Cardiac muscle cell (in vitro differentiated cells and primary cell): ENCODE measurements around the gene GRK5. TPM values are rescaled to one million over a fixed set of nuclear protein-coding genes. Genes with fewer than 3 reads are reported as not detected.

ENCODE experiments used
- DNase-seq, 2 donors: peaks; one replicate each; pipeline versions ENCODE4 v3.0.0 to v3.0.0-alpha.2; 2010 to 2017; ENCODE audit warnings: low read depth in 1 of 2, low spot score in 1 of 2
- H3K27ac ChIP-seq: fragments of 200-600 bp; sonication (generic); 2 replicates; pipeline ENCODE4 v1.5.1; 2016
- H3K27me3 ChIP-seq: fragments of 200-600 bp; sonication (generic); 2 replicates; pipeline ENCODE4 v1.6.0; 2016; ENCODE audit warnings: control low read depth
- H3K36me3 ChIP-seq: fragments of 200-600 bp; sonication (generic); 2 replicates; pipeline ENCODE4 v1.5.1; 2016; ENCODE audit warnings: control low read depth
- H3K4me1 ChIP-seq: fragments of 200-600 bp; sonication (generic); 2 replicates; pipeline ENCODE4 v1.8.1; 2017; ENCODE audit warnings: low read depth, mild to moderate bottlenecking, mixed run types
- H3K4me3 ChIP-seq: fragments of 200-600 bp; sonication (generic); 2 replicates; pipeline ENCODE4 v1.5.1; 2016; ENCODE audit warnings: mild to moderate bottlenecking
- H3K9me3 ChIP-seq: fragments of 200-600 bp; sonication (generic); 2 replicates; pipeline ENCODE4 v1.5.1; 2017; ENCODE audit warnings: low read depth, mild to moderate bottlenecking, control low read depth
- CTCF ChIP-seq: IDR thresholded peaks from 2 replicates; pipeline ENCODE4 v1.5.1; 2012; ENCODE audit warnings: low read depth, mild to moderate bottlenecking, low read length
- polyA plus RNA-seq: library from polyadenylated mRNA; unstranded; fragments of >200 nt; fragmentation: Nextera tagmentation; extraction: Ambion mirVana; gene quantifications from 2 replicates; pipeline ENCODE4 v1.2.1, GENCODE V29; 2016
- total RNA-seq: library from RNA; depleted of rRNA; stranded (reverse); fragments of >200 nt; gene quantifications from 2 replicates; pipeline ENCODE4 v1.2.3, GENCODE V29; 2016

Gene GRK5
- total and polyA plus RNA-seq, 2 experiments from 2014 or later = 3.5 to 18.3 TPM

GRCh38 chr10:119473771-119474170, 266.4 kb downstream of the GRK5 start:
- Histone ChIP-seq H3K4me1 (no peaks in the 10 kb centered on the region), H3K27ac (no peak overlapping the region), H3K9me3 (no peaks in the 10 kb centered on the region), H3K27me3 (peaks cover 60% of the 10 kb centered on the region), H3K4me3 (no peak overlapping the region), H3K36me3 (no peaks in the 10 kb centered on the region)
- no peak for DNase-seq
- TF ChIP-seq CTCF = no peak

- Histone ChIP-seq H3K27ac (no peak overlapping the region), H3K27me3 (peaks cover 68% of the 10 kb centered on the region), H3K36me3 (no peaks in the 10 kb centered on the region), H3K4me1 (no peaks in the 10 kb centered on the region), H3K4me3 (no peak overlapping the region), H3K9me3 (no peaks in the 10 kb centered on the region)
- DNase-seq = no peak
- TF ChIP-seq CTCF = no peak
Measured at GRCh38 chr10:119474606-119475005, 267.2 kb downstream of the GRK5 start.

- Histone ChIP-seq H3K27ac (no peak overlapping the region), H3K4me1 (no peaks in the 10 kb centered on the region), H3K9me3 (no peaks in the 10 kb centered on the region), H3K4me3 (no peak overlapping the region), H3K36me3 (no peaks in the 10 kb centered on the region), H3K27me3 (peaks cover 64% of the 10 kb centered on the region)
- TF ChIP-seq CTCF = no peak
- no peak for DNase-seq
Measured at GRCh38 chr10:119477444-119477843, 270.1 kb downstream of the GRK5 start.

- DNase-seq = no peak
- H3K27me3 ChIP-seq = peaks cover 64% of the 10 kb centered on the region
- H3K27ac ChIP-seq = no peak overlapping the region
- H3K4me3 ChIP-seq = no peak overlapping the region
- no peaks in the 10 kb centered on the region for H3K4me1 ChIP-seq
- H3K36me3 ChIP-seq = no peaks in the 10 kb centered on the region
- no peak for TF ChIP-seq CTCF
- no peaks in the 10 kb centered on the region for H3K9me3 ChIP-seq
Measured at GRCh38 chr10:119478111-119478802, 270.9 kb downstream of the GRK5 start.

- peaks cover 64% of the 10 kb centered on the region for H3K27me3 ChIP-seq
- H3K9me3 ChIP-seq = no peaks in the 10 kb centered on the region
- no peak overlapping the region for H3K4me3 ChIP-seq
- no peak overlapping the region for H3K27ac ChIP-seq
- H3K4me1 ChIP-seq = no peaks in the 10 kb centered on the region
- DNase-seq = peak in 1 of 2 donors; percentile 10
- TF ChIP-seq CTCF = no peak
- H3K36me3 ChIP-seq = no peaks in the 10 kb centered on the region
Measured at GRCh38 chr10:119478811-119479341, 271.5 kb downstream of the GRK5 start.
